Endodermal cell (in vitro differentiated cells): ENCODE measurements around the gene GALNT17. TPM values are rescaled to one million over a fixed set of nuclear protein-coding genes. Genes with fewer than 3 reads are reported as not detected.

Experiments
- DNase-seq: peaks from one replicate; pipeline ENCODE4 v3.0.0-alpha.2; 2017
- H3K27ac ChIP-seq: 2 replicates; pipeline ENCODE4 v1.5.1; 2013; ENCODE audit warnings: mild to moderate bottlenecking, low read depth, low read length, moderate library complexity
- H3K27me3 ChIP-seq: 2 replicates; pipeline ENCODE4 v1.6.1; 2013; ENCODE audit warnings: mild to moderate bottlenecking, low read length, moderate library complexity; ENCODE audit not compliant: insufficient read depth, control insufficient read depth, poor library complexity, severe bottlenecking
- H3K36me3 ChIP-seq: 2 replicates; pipeline ENCODE4 v1.7.0; 2013; ENCODE audit warnings: mild to moderate bottlenecking, low read length, moderate library complexity; ENCODE audit not compliant: control insufficient read depth, insufficient read depth
- H3K4me1 ChIP-seq: one replicate; pipeline ENCODE4 v1.7.0; 2013; ENCODE audit warnings: low read length; ENCODE audit not compliant: control insufficient read depth, insufficient read depth
- H3K4me3 ChIP-seq: 2 replicates; pipeline ENCODE4 v1.5.1; 2013; ENCODE audit warnings: mild to moderate bottlenecking, low read length, moderate library complexity
- H3K9ac ChIP-seq: 2 replicates; pipeline ENCODE4 v1.6.1; 2013; ENCODE audit warnings: mild to moderate bottlenecking, low read length, moderate library complexity; ENCODE audit not compliant: poor library complexity, severe bottlenecking; ENCODE audit errors: extremely low read depth
- H3K9me3 ChIP-seq: 2 replicates; pipeline ENCODE4 v1.6.1; 2013; ENCODE audit warnings: mild to moderate bottlenecking, low read length, moderate library complexity; ENCODE audit not compliant: control insufficient read depth
- H3K27ac Mint-ChIP-seq: 2 replicates; pipeline ENCODE4 v1.8.0; 2020; ENCODE audit warnings: mixed read lengths
- H3K27me3 Mint-ChIP-seq: 2 replicates; pipeline ENCODE4 v1.8.0; 2021; ENCODE audit warnings: mild to moderate bottlenecking, mixed read lengths; ENCODE audit not compliant: insufficient read depth
- H3K36me3 Mint-ChIP-seq: 2 replicates; pipeline ENCODE4 v1.8.0; 2020; ENCODE audit warnings: low read depth, mixed read lengths
- H3K4me1 Mint-ChIP-seq: 2 replicates; pipeline ENCODE4 v1.8.0; 2020; ENCODE audit warnings: mixed read lengths
- H3K4me3 Mint-ChIP-seq: 2 replicates; pipeline ENCODE4 v1.8.0; 2020; ENCODE audit warnings: mild to moderate bottlenecking, moderate library complexity, mixed read lengths
- H3K9me3 Mint-ChIP-seq: 2 replicates; pipeline ENCODE4 v1.8.0; 2020; ENCODE audit warnings: mild to moderate bottlenecking, mixed read lengths
- WGBS, 2 experiments: methylation state at CpG; one replicate each; pipeline versions ENCODE4 v1.1.5 to v1.1.7; 2013; ENCODE audit warnings: missing lambda C conversion rate in 2 of 2, mixed read lengths in 1 of 2; ENCODE audit not compliant: insufficient coverage in 1 of 2, insufficient read length in 1 of 2; 5-methylcytosine and 5-hydroxymethylcytosine counted together
- total RNA-seq, 2 donors: library from RNA; stranded (reverse); fragmentation: NEBNext Ultra II Directional in 1 of 2; extraction: Animal tissue kit (Norgen Biotek cat#: 25700) in 1 of 2; gene quantifications; 2 replicates in 1 of 2; 3 replicates in 1 of 2; pipeline ENCODE4 v1.2.1, GENCODE V29; 2021
- TF ChIP-seq, protein P1 (sequence below): fragments of 200-600 bp; sonication (generic); conservative IDR thresholded peaks from 2 replicates; pipeline ENCODE4 v1.5.0; 2021; ENCODE audit warnings: antibody characterized with exemption, mild to moderate bottlenecking

The GALNT17 gene
- total RNA-seq, 2 donors from 2014 or later, result 60.4 to 61.3 TPM

GRCh38 chr7:71544816-71545215 is 412.9 kb downstream of the GALNT17 start:
- no peaks in the 10 kb centered on the region for H3K27me3 Mint-ChIP-seq
- H3K9me3 Mint-ChIP-seq, result peaks cover 6% of the 10 kb centered on the region
- TF ChIP-seq, protein P1, sequence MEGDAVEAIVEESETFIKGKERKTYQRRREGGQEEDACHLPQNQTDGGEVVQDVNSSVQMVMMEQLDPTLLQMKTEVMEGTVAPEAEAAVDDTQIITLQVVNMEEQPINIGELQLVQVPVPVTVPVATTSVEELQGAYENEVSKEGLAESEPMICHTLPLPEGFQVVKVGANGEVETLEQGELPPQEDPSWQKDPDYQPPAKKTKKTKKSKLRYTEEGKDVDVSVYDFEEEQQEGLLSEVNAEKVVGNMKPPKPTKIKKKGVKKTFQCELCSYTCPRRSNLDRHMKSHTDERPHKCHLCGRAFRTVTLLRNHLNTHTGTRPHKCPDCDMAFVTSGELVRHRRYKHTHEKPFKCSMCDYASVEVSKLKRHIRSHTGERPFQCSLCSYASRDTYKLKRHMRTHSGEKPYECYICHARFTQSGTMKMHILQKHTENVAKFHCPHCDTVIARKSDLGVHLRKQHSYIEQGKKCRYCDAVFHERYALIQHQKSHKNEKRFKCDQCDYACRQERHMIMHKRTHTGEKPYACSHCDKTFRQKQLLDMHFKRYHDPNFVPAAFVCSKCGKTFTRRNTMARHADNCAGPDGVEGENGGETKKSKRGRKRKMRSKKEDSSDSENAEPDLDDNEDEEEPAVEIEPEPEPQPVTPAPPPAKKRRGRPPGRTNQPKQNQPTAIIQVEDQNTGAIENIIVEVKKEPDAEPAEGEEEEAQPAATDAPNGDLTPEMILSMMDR, result no peak
- 96 to 100% methylated on average over 1 to 5 of the region's 5 CpGs for WGBS, 2 experiments
- no peak overlapping the region for H3K4me3 Mint-ChIP-seq
- no peaks in the 10 kb centered on the region for H3K27me3 ChIP-seq
- no peak overlapping the region for H3K27ac Mint-ChIP-seq
- no peak overlapping the region for H3K9ac ChIP-seq
- H3K4me3 ChIP-seq, result no peak overlapping the region
- H3K9me3 ChIP-seq, result peaks cover 15% of the 10 kb centered on the region
- H3K4me1 ChIP-seq, result no peaks in the 10 kb centered on the region
- H3K4me1 Mint-ChIP-seq, result peaks cover 19% of the 10 kb centered on the region
- peaks cover 9% of the 10 kb centered on the region for H3K36me3 ChIP-seq
- peaks cover 25% of the 10 kb centered on the region for H3K36me3 Mint-ChIP-seq
- DNase-seq, result no peak
- no peak overlapping the region for H3K27ac ChIP-seq

- Mint-ChIP-seq H3K27ac (no peak overlapping the region), H3K36me3 (peaks cover 36% of the 10 kb centered on the region), H3K9me3 (peaks cover 20% of the 10 kb centered on the region), H3K4me1 (peaks cover 12% of the 10 kb centered on the region), H3K4me3 (no peak overlapping the region), H3K27me3 (no peaks in the 10 kb centered on the region)
- no peak overlapping the region for H3K9ac ChIP-seq
- 93 to 96% methylated on average over 6 of the region's 6 CpGs for WGBS, 2 experiments
- H3K27ac ChIP-seq, result no peak overlapping the region
- H3K27me3 ChIP-seq, result no peaks in the 10 kb centered on the region
- H3K9me3 ChIP-seq, result peaks cover 34% of the 10 kb centered on the region
- no peak overlapping the region for H3K4me3 ChIP-seq
- TF ChIP-seq, protein P1, result no peak
- DNase-seq, result no peak
- H3K36me3 ChIP-seq, result peaks cover 5% of the 10 kb centered on the region
- H3K4me1 ChIP-seq, result no peaks in the 10 kb centered on the region
Observed at GRCh38 chr7:71547426-71547825, 415.5 kb downstream of the GALNT17 start.

DNA sequence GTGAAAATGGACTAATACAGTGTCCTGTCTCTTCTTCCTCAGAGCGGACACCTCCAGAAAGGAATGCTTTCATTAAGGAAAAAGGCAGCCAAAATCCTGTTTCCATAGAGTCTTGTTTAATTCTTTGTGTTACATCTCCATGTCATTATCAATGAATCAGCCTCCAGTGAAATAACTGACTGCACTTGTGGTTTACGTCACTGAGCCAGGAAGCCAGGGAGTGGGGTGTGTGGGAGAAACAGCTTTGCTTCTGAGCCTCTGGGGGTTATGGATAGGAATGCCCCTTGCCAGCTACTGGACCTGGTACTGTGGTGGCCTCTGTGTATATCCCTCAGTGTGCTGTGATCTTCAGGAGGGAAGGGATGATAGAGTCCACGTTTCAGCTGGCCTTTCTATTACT is 416.8 kb downstream of the GALNT17 start:
- Histone ChIP-seq H3K4me1 (no peaks in the 10 kb centered on the region), H3K27me3 (no peaks in the 10 kb centered on the region), H3K36me3 (peaks cover 6% of the 10 kb centered on the region), H3K9ac (no peak overlapping the region), H3K27ac (no peak overlapping the region), H3K4me3 (no peak overlapping the region), H3K9me3 (peaks cover 34% of the 10 kb centered on the region)
- Mint-ChIP-seq H3K4me1 (no peaks in the 10 kb centered on the region), H3K27me3 (no peaks in the 10 kb centered on the region), H3K4me3 (no peak overlapping the region), H3K36me3 (peaks cover 40% of the 10 kb centered on the region), H3K27ac (no peak overlapping the region), H3K9me3 (peaks cover 20% of the 10 kb centered on the region)
- TF ChIP-seq, protein P1, result no peak
- WGBS, 2 experiments, result 92 to 93% methylated on average over 2 to 3 of the region's 3 CpGs
- DNase-seq, result no peak
